CD4-positive, alpha-beta T cell (primary cell): Measurements from ENCODE around the gene ALS2CL. TPM values are rescaled to one million over a fixed set of nuclear protein-coding genes. Genes with fewer than 3 reads are reported as not detected.

Source experiments
- ATAC-seq: fragments of 200-7000 bp; cut with Tn5 transposase; one replicate; pipeline ENCODE4 v1.10.0; 2022; ENCODE audit warnings: mild to moderate bottlenecking; ENCODE audit not compliant: poor library complexity
- CTCF ChIA-PET: fragments of 350-600 bp; sonication (Branson Sonifier 250); formaldehyde crosslinking; loops from one replicate; lab custom pipeline; 2021; ENCODE audit warnings: antibody characterized with exemption, inconsistent platforms; lab: Charles Lee
- POLR2A ChIA-PET: fragments of 350-600 bp; sonication (Branson Sonifier 250); formaldehyde crosslinking; loops from one replicate; lab custom pipeline; 2021; ENCODE audit warnings: antibody characterized with exemption, inconsistent platforms; lab: Charles Lee
- DNase-seq, 14 experiments: peaks; one replicate each; pipeline ENCODE4 v3.0.0-alpha.2; 2013 to 2020; ENCODE audit warnings: mixed read lengths in 2 of 14
- H3K27ac ChIP-seq, 2 donors: one replicate each; pipeline versions ENCODE4 v1.5.1 to v1.7.0; 2013; ENCODE audit warnings: low read length in 2 of 2, low read depth in 1 of 2, mild to moderate bottlenecking in 1 of 2
- H3K27me3 ChIP-seq, 2 experiments: 1 replicate in 1 of 2; 2 replicates in 1 of 2; pipeline versions ENCODE4 v1.6.1 to v1.7.0; 2013; ENCODE audit warnings: low read length in 2 of 2, control low read depth in 1 of 2, mild to moderate bottlenecking in 1 of 2, moderate library complexity in 1 of 2; ENCODE audit not compliant: insufficient read depth in 2 of 2, control insufficient read depth in 1 of 2
- H3K36me3 ChIP-seq: one replicate; pipeline ENCODE4 v1.6.1; 2013; ENCODE audit warnings: low read length, control low read depth; ENCODE audit not compliant: insufficient read depth
- H3K4me1 ChIP-seq: one replicate; pipeline ENCODE4 v1.6.1; 2013; ENCODE audit warnings: low read length, control low read depth; ENCODE audit not compliant: insufficient read depth
- H3K4me3 ChIP-seq: one replicate; pipeline ENCODE4 v1.5.1; 2013; ENCODE audit warnings: mild to moderate bottlenecking, low read length, moderate library complexity
- H3K9me3 ChIP-seq, 2 experiments: 1 replicate in 1 of 2; 2 replicates in 1 of 2; pipeline versions ENCODE4 v1.6.1 to v1.7.0; 2013; ENCODE audit warnings: low read length in 2 of 2, mild to moderate bottlenecking in 2 of 2, control low read depth in 1 of 2, moderate library complexity in 1 of 2; ENCODE audit not compliant: control insufficient read depth in 1 of 2, insufficient read depth in 1 of 2
- H3K27ac Mint-ChIP-seq: one replicate; pipeline ENCODE4 v1.8.0; 2020; ENCODE audit warnings: mixed read lengths
- H3K27me3 Mint-ChIP-seq: one replicate; pipeline ENCODE4 v1.8.0; 2021; ENCODE audit warnings: mixed read lengths
- H3K36me3 Mint-ChIP-seq: one replicate; pipeline ENCODE4 v1.8.0; 2021; ENCODE audit warnings: low read depth, mixed read lengths
- H3K4me1 Mint-ChIP-seq: one replicate; pipeline ENCODE4 v1.8.0; 2021; ENCODE audit warnings: low read depth, mixed read lengths
- H3K4me3 Mint-ChIP-seq: one replicate; pipeline ENCODE4 v1.8.0; 2020; ENCODE audit warnings: mild to moderate bottlenecking, mixed read lengths
- H3K9me3 Mint-ChIP-seq: one replicate; pipeline ENCODE4 v1.8.0; 2020; ENCODE audit warnings: mixed read lengths
- intact Hi-C, 2 experiments: fragments of 100-400 bp; cut with DNase I in 1 of 2; cut with micrococcal nuclease in 1 of 2; formaldehyde crosslinking; loops; one replicate each; pipeline versions ENCODE4 v1.15.1 to v1.9.0; 2023 to 2025; cut with DNase I, micrococcal nuclease
- total RNA-seq, 174 experiments: library from RNA in 2 of 174; stranded (reverse) in 2 of 174; gene quantifications; one replicate each; pipeline ENCODE4 v1.2.3 and lab custom pipeline; 2021 to 2026
- TF ChIP-seq, protein P1 (sequence below): fragments of 200-600 bp; IDR thresholded peaks from one replicate; pipeline ENCODE4 v1.8.0; 2022; ENCODE audit warnings: antibody characterized with exemption, mild to moderate bottlenecking

ALS2CL gene
- total RNA-seq, 2 experiments from 2014 or later, result 45.8 to 47.6 TPM

- no peak overlapping the region for H3K4me3 Mint-ChIP-seq
- Histone ChIP-seq H3K4me3 (no peak overlapping the region), H3K9me3 (no peaks in the 10 kb centered on the region), H3K27ac (no peak overlapping the region), H3K27me3 (no peaks in the 10 kb centered on the region), H3K4me1 (no peaks in the 10 kb centered on the region), H3K36me3 (no peaks in the 10 kb centered on the region)
- TF ChIP-seq, protein P1, sequence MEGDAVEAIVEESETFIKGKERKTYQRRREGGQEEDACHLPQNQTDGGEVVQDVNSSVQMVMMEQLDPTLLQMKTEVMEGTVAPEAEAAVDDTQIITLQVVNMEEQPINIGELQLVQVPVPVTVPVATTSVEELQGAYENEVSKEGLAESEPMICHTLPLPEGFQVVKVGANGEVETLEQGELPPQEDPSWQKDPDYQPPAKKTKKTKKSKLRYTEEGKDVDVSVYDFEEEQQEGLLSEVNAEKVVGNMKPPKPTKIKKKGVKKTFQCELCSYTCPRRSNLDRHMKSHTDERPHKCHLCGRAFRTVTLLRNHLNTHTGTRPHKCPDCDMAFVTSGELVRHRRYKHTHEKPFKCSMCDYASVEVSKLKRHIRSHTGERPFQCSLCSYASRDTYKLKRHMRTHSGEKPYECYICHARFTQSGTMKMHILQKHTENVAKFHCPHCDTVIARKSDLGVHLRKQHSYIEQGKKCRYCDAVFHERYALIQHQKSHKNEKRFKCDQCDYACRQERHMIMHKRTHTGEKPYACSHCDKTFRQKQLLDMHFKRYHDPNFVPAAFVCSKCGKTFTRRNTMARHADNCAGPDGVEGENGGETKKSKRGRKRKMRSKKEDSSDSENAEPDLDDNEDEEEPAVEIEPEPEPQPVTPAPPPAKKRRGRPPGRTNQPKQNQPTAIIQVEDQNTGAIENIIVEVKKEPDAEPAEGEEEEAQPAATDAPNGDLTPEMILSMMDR, result no peak
- CTCF ChIA-PET, result no interaction called here
- no peaks in the 10 kb centered on the region for H3K4me1 Mint-ChIP-seq
- H3K36me3 Mint-ChIP-seq, result peaks cover 5% of the 10 kb centered on the region
- no peak overlapping the region for H3K27ac Mint-ChIP-seq
- ATAC-seq (no peak), DNase-seq (peak in 1 of 14 experiments; percentile 19)
- no peaks in the 10 kb centered on the region for H3K27me3 Mint-ChIP-seq
- POLR2A ChIA-PET, result no interaction called here
- intact Hi-C loops, result no loop called here
- no peaks in the 10 kb centered on the region for H3K9me3 Mint-ChIP-seq
These were observed 17.8 kb upstream of the ALS2CL start for GRCh38 chr3:46711305-46711704.

- intact Hi-C loops, result no loop called here
- Histone ChIP-seq H3K27ac (no peak overlapping the region), H3K4me1 (no peaks in the 10 kb centered on the region), H3K4me3 (no peak overlapping the region), H3K27me3 (no peaks in the 10 kb centered on the region), H3K9me3 (no peaks in the 10 kb centered on the region), H3K36me3 (no peaks in the 10 kb centered on the region)
- DNase-seq (peak in 1 of 14 experiments; percentile 21), ATAC-seq (no peak)
- POLR2A ChIA-PET, result interaction anchor here (0.8 kb wide), 1 partner anchor 172 kb away, joined by 3 read pairs; no protein-coding TSS in a partner anchor
- H3K27ac Mint-ChIP-seq, result no peak overlapping the region
- H3K36me3 Mint-ChIP-seq, result peaks cover 5% of the 10 kb centered on the region
- TF ChIP-seq, protein P1, result no peak
- no peaks in the 10 kb centered on the region for H3K4me1 Mint-ChIP-seq
- H3K9me3 Mint-ChIP-seq, result no peaks in the 10 kb centered on the region
- H3K4me3 Mint-ChIP-seq, result no peak overlapping the region
- no peaks in the 10 kb centered on the region for H3K27me3 Mint-ChIP-seq
- CTCF ChIA-PET, result no interaction called here
These were observed 17.3 kb upstream of the ALS2CL start for GRCh38 chr3:46710671-46711295.

- H3K9me3 Mint-ChIP-seq, result no peaks in the 10 kb centered on the region
- H3K36me3 Mint-ChIP-seq, result peaks cover 5% of the 10 kb centered on the region
- H3K4me1 ChIP-seq, result peaks cover under 1% of the 10 kb centered on the region
- ChIA-PET POLR2A (interaction anchor here (0.8 kb wide), 1 partner anchor 172 kb away, joined by 3 read pairs; no protein-coding TSS in a partner anchor), CTCF (no interaction called here)
- H3K4me1 Mint-ChIP-seq, result no peaks in the 10 kb centered on the region
- TF ChIP-seq, protein P1, result no peak
- H3K4me3 Mint-ChIP-seq, result no peak overlapping the region
- H3K27ac Mint-ChIP-seq, result no peak overlapping the region
- no peaks in the 10 kb centered on the region for H3K27me3 Mint-ChIP-seq
- H3K9me3 ChIP-seq, result no peaks in the 10 kb centered on the region
- H3K36me3 ChIP-seq, result no peaks in the 10 kb centered on the region
- intact Hi-C loops, result no loop called here
- no peak overlapping the region for H3K4me3 ChIP-seq
- ATAC-seq (no peak), DNase-seq (peak in 2 of 14 experiments; percentile 3 to 22)
- H3K27me3 ChIP-seq, result no peaks in the 10 kb centered on the region
- no peak overlapping the region for H3K27ac ChIP-seq
These were observed 16.8 kb upstream of the ALS2CL start for GRCh38 chr3:46710229-46710628.
